ENCODE results near the gene ABHD17C. TPM values are rescaled to one million over a fixed set of nuclear protein-coding genes. Genes with fewer than 3 reads are reported as not detected.

ABHD17C gene
- total RNA-seq, 1 experiment from 2014 or later, result 16.3 TPM

- DNase-seq (ENCODE audit: low read depth, low spot score) (no peak), ATAC-seq (no peak)
- H3K36me3 ChIP-seq (ENCODE audit: control insufficient read depth, insufficient read depth, low read length), result no peaks in the 10 kb centered on the region
- BruUV-seq (replicated peaks), result no TSS peak
- H3K27ac ChIP-seq (ENCODE audit: low read length), result no peak overlapping the region
- POLR2A ChIA-PET, result no interaction called here
- in situ Hi-C loops (cut with HindIII; ENCODE audit: low pct_unique_long_range_greater_than_20kb, low sequenced_read_pairs), result no loop called here
- intact Hi-C loops (cut with micrococcal nuclease; ENCODE audit: unreplicated experiment), result no loop called here
- H3K4me3 ChIP-seq (ENCODE audit: low read depth in 2 of 2, low read length in 2 of 2), result no peak overlapping the region
- H3K27me3 ChIP-seq (ENCODE audit: control insufficient read depth, insufficient read depth, low read length), result peaks cover 2% of the 10 kb centered on the region; the same call in 1 of the 2 replicates
- TF ChIP-seq POLR2AphosphoS5 (IDR thresholded peaks at IDR 0.05; ENCODE audit: low read depth, low read length) (no peak), TCF7L2 (IDR thresholded peaks at IDR 0.05; ENCODE audit: low read depth, low read length) (no peak), CTCF (IDR thresholded peaks at IDR 0.05) (no peak), SIN3A (IDR thresholded peaks at IDR 0.05; ENCODE audit: borderline replicate concordance, insufficient read depth, low read depth, low read length) (no peak), REST (IDR thresholded peaks at IDR 0.05; ENCODE audit: insufficient read depth in 1 of 2, low read depth in 2 of 2, low read length in 1 of 2) (no peak)
- CTCF ChIA-PET, result interaction anchor here (0.6 kb wide), 2 partner anchors 12 to 206 kb away, joined by 3 to 8 read pairs; no protein-coding TSS in a partner anchor
- H3K9me3 ChIP-seq (ENCODE audit: control insufficient read depth, insufficient read depth, low read depth, low read length), result no peaks in the 10 kb centered on the region
- peaks cover 2% of the 10 kb centered on the region; the same call in 1 of the 2 replicates for H3K4me1 ChIP-seq (ENCODE audit: control insufficient read depth, insufficient read depth, low read length)
Measured at GRCh38 chr15:80773122-80773551, 78.0 kb downstream of the ABHD17C start.

- in situ Hi-C loops (cut with HindIII; ENCODE audit: low pct_unique_long_range_greater_than_20kb, low sequenced_read_pairs), result no loop called here
- intact Hi-C loops (cut with micrococcal nuclease; ENCODE audit: unreplicated experiment), result no loop called here
Measured at GRCh38 chr15:80773792-80774352, 78.8 kb downstream of the ABHD17C start.

More at GRCh38 chr15:80773792-80774352, 78.8 kb downstream of the ABHD17C start:
- H3K4me1 ChIP-seq (ENCODE audit: control insufficient read depth, insufficient read depth, low read length), result peaks cover 6% of the 10 kb centered on the region; the same call in 1 of the 2 replicates
- H3K4me3 ChIP-seq (ENCODE audit: low read depth in 2 of 2, low read length in 2 of 2), result no peak overlapping the region
- peaks cover 6% of the 10 kb centered on the region; the same call in 1 of the 2 replicates for H3K27me3 ChIP-seq (ENCODE audit: control insufficient read depth, insufficient read depth, low read length)
- ATAC-seq (no peak), DNase-seq (ENCODE audit: low read depth, low spot score) (no peak)
- H3K27ac ChIP-seq (ENCODE audit: low read length), result no peak overlapping the region
- H3K36me3 ChIP-seq (ENCODE audit: control insufficient read depth, insufficient read depth, low read length), result no peaks in the 10 kb centered on the region
- ChIA-PET POLR2A (no interaction called here), CTCF (no interaction called here)
- BruUV-seq (replicated peaks), result no TSS peak
- H3K9me3 ChIP-seq (ENCODE audit: control insufficient read depth, insufficient read depth, low read depth, low read length), result no peaks in the 10 kb centered on the region
- no peak for TF ChIP-seq POLR2AphosphoS5 (IDR thresholded peaks at IDR 0.05; ENCODE audit: low read depth, low read length)
- TF ChIP-seq SIN3A (IDR thresholded peaks at IDR 0.05; ENCODE audit: borderline replicate concordance, insufficient read depth, low read depth, low read length), result no peak
- TF ChIP-seq TCF7L2 (IDR thresholded peaks at IDR 0.05; ENCODE audit: low read depth, low read length), result no peak
- TF ChIP-seq CTCF (IDR thresholded peaks at IDR 0.05), result no peak
- no peak for TF ChIP-seq REST (IDR thresholded peaks at IDR 0.05; ENCODE audit: insufficient read depth in 1 of 2, low read depth in 2 of 2, low read length in 1 of 2)
